Stimulated activated CD8-positive, alpha-beta memory T cell treated with anti-CD3 and anti-CD28 coated beads, Interleukin-12 subunit alpha, Interleukin-12 subunit beta, amount 100 ng/mL, for 4 hours (primary cell): Measurements from ENCODE around the gene PAM.
"Not testable (repeated sequence)": the region's sequence is repeated elsewhere in the genome, so short reads cannot be mapped to it uniquely, and the experiment has no call there.

ENCODE experiments used
- DNase-seq: peaks from one replicate; pipeline ENCODE4 v3.0.0-alpha.2; 2020; ENCODE audit warnings: low read depth

PAM gene

GRCh38 chr5:103066326-103066725 lies 311.2 kb downstream of the PAM start:
- DNase-seq, result no peak

- DNase-seq, result not testable (repeated sequence)
Measured at GRCh38 chr5:103073500-103073899, 318.4 kb downstream of the PAM start.

GRCh38 chr5:103075442-103075841 lies 320.3 kb downstream of the PAM start:
- DNase-seq, result no peak
